ENCODE data around the gene KRT3.

- TF ChIP-seq CTCF (IDR thresholded peaks at IDR 0.05) (no peak), POLR2A (IDR thresholded peaks at IDR 0.05) (no peak)
Observed at GRCh38 chr12:52783563-52784316, 12.2 kb downstream of the KRT3 start.
